AG04450 (cell line): Measurements from ENCODE around the gene RALGDS. TPM values are rescaled to one million over a fixed set of nuclear protein-coding genes. Genes with fewer than 3 reads are reported as not detected.
"Not testable (repeated sequence)": the region's sequence is repeated elsewhere in the genome, so short reads cannot be mapped to it uniquely, and the experiment has no call there.

Source experiments
- CTCF ChIA-PET: fragments of 300-600, 350-600 bp; formaldehyde crosslinking; extraction: SDS; loops from one replicate; lab custom pipeline; 2022; ENCODE audit warnings: antibody characterized with exemption, inconsistent platforms; lab: Charles Lee
- POLR2A ChIA-PET: fragments of 350-600 bp; formaldehyde crosslinking; extraction: SDS; loops from one replicate; lab custom pipeline; 2021; ENCODE audit warnings: antibody characterized with exemption, inconsistent platforms; lab: Yijun Ruan, JAX
- DNase-seq: peaks from one replicate; pipeline ENCODE4 v3.0.0-alpha.2; 2011; ENCODE audit warnings: low read depth, low spot score
- H3K27ac ChIP-seq: one replicate; pipeline ENCODE4 v1.5.1; 2012; ENCODE audit warnings: low read depth, low read length, control low read depth
- H3K27me3 ChIP-seq: one replicate; pipeline ENCODE4 v1.6.0; 2012; ENCODE audit warnings: low read length; ENCODE audit not compliant: control insufficient read depth, insufficient read depth
- H3K4me3 ChIP-seq: 2 replicates; pipeline ENCODE4 v1.5.1; 2011; ENCODE audit warnings: mild to moderate bottlenecking, low read depth, low read length, control low read depth
- H3K9me3 ChIP-seq: 2 replicates; pipeline ENCODE4 v1.5.1; 2012; ENCODE audit warnings: low read length; ENCODE audit not compliant: control insufficient read depth, insufficient read depth
- polyA plus RNA-seq: library from polyadenylated mRNA; depleted of rRNA; stranded (reverse); fragments of >200 nt; gene quantifications from 2 replicates; pipeline ENCODE4 v1.2.3, GENCODE V29; 2011
- TF ChIP-seq, protein P1 (sequence below): IDR thresholded peaks from 2 replicates; pipeline ENCODE4 v1.5.1; 2011; ENCODE audit warnings: low read depth, low read length, control low read depth, inconsistent platforms

Gene RALGDS
- polyA plus RNA-seq, 1 experiment, result 19.1 TPM

DNA sequence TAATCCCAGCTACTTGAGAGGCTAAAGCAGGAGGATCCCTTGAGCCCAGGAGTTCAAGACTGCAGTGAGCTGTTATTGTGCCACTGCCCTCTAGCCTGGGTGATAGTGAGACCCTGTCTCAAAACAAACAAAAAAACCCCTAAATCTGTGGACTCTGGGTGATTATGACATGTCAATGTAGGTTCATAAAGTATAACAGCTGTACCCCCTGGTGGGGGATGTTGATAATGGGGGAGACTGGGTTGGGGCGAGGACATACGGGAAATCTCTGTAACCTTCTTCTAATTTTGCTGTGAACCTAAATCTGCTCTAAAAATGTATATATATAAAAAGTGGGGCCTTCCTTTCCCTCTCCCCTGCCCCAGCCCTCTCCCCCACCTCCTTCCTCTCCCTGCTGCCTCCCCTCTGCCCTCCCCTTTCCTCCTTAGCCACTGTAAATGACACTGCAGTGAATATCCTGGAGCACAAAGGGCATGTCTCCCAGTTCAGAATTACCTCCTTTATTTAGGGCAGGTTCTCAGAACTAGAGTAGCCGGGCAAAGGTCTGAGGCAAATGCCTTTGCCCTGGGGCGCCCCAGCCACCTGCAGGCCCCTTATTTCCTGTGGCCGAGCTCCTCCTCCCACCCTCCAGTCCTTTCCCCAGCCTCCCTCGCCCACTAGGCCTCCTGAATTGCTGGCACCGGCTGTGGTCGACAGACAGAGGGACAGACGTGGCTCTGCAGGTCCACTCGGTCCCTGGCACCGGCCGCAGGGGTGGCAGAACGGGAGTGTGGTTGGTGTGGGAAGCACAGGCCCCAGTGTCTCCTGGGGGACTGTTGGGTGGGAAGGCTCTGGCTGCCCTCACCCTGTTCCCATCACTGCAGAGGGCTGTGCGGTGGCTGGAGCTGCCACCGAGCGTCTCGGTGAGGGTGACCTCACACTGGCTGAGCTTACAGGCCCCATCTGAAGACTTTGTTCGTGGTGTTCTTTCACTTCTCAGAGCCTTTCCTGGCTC lies 40.0 kb downstream of the RALGDS start:
- CTCF ChIA-PET, H3K9me3 ChIP-seq, DNase-seq, H3K4me3 ChIP-seq, H3K27ac ChIP-seq: not testable (repeated sequence)
- H3K27me3 ChIP-seq, result peaks cover 23% of the 10 kb centered on the region
- POLR2A ChIA-PET, result interaction anchor here (0.7 kb wide), 1 partner anchor 56 kb away, joined by 3 read pairs; no protein-coding TSS in a partner anchor

DNA sequence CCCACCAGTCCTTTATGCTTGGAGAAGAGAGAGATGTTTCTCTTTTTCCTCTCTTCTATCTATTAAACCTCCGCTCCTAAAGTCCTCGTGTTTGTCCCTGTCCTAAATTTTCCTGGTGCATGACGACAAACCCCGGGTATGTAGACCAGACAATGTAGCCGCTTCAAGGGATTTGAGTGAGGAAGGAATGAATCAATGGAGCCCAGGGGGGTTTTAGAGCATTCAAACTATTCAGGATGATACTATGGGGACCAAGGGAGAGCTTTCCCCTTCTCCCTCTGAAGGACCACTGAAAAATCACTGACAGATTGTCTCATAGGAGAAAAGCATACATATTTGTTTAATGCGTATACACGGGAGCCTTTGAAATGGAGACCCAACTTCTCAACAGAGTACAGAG lies 40.9 kb downstream of the RALGDS start:
- Histone ChIP-seq H3K9me3 (no peaks in the 10 kb centered on the region), H3K27me3 (peaks cover 23% of the 10 kb centered on the region), H3K4me3 (no peak overlapping the region), H3K27ac (no peak overlapping the region)
- TF ChIP-seq, protein P1, sequence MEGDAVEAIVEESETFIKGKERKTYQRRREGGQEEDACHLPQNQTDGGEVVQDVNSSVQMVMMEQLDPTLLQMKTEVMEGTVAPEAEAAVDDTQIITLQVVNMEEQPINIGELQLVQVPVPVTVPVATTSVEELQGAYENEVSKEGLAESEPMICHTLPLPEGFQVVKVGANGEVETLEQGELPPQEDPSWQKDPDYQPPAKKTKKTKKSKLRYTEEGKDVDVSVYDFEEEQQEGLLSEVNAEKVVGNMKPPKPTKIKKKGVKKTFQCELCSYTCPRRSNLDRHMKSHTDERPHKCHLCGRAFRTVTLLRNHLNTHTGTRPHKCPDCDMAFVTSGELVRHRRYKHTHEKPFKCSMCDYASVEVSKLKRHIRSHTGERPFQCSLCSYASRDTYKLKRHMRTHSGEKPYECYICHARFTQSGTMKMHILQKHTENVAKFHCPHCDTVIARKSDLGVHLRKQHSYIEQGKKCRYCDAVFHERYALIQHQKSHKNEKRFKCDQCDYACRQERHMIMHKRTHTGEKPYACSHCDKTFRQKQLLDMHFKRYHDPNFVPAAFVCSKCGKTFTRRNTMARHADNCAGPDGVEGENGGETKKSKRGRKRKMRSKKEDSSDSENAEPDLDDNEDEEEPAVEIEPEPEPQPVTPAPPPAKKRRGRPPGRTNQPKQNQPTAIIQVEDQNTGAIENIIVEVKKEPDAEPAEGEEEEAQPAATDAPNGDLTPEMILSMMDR, result no peak
- no peak for DNase-seq
- ChIA-PET POLR2A (no interaction called here), CTCF (interaction anchor here (1.3 kb wide), 1 partner anchor 22 kb away, joined by 5 read pairs; no protein-coding TSS in a partner anchor)

DNA sequence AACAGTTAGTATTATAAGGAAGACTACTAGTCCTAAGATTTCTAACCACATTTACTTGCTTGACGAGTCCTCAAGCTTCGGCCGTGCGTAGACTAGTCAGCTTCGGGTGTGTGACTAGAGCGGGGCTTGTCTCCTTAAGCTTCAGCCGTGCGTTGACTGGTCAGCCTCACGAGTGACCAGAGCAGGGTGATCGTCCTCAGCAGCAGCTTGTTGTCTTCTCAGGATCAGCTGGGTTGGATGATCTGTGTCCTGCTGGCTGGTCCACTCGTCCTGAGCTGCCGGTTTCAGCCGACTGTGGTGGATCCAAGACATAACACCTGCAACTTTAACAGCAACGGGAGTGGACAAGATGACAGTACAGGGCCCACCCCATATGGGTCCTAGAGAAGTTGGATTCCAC lies 42.6 kb downstream of the RALGDS start:
- no peak for DNase-seq
- ChIA-PET POLR2A (no interaction called here), CTCF (interaction anchor here (1.3 to 1.4 kb wide), 2 partner anchors 65 to 68 kb away, joined by 5 to 7 read pairs; no protein-coding TSS in a partner anchor)

DNA sequence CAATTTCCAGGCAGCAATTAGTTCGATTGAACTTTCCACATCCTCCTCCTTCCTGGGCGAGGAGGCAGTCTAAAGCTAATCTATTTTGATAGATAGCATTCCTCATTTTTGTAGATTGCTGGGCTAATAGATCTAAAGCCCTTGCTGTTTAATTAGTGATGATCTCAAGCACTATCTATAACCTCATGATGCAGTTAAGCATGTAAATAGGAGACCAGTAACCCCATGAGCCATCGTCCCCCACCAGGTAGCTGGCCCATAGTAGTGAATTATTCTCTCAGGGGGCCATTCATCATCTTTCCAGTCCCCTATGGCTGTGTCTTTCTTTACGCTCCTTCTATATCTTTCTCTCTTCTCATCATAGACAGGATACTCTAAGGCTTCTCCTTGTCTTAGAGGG lies 44.3 kb downstream of the RALGDS start:
- Histone ChIP-seq H3K9me3 (no peaks in the 10 kb centered on the region), H3K27me3 (peaks cover 23% of the 10 kb centered on the region), H3K4me3 (no peak overlapping the region), H3K27ac (no peak overlapping the region)
- TF ChIP-seq, protein P1, result no peak
- CTCF ChIA-PET, result interaction anchor here (1.3 to 3.2 kb wide), 3 partner anchors 26 to 67 kb away, joined by 4 to 15 read pairs (median 11); no protein-coding TSS in a partner anchor
- POLR2A ChIA-PET, result interaction anchor here (1.2 kb wide), 2 partner anchors 46 to 57 kb away, joined by 5 to 10 read pairs; partner anchors contain the start of gene GTF3C5
- no peak for DNase-seq

More for the DNA sequence above, 42.6 kb downstream of the RALGDS start:
- TF ChIP-seq, protein P1, result no peak
- Histone ChIP-seq H3K27ac (no peak overlapping the region), H3K27me3 (peaks cover 23% of the 10 kb centered on the region), H3K9me3 (no peaks in the 10 kb centered on the region), H3K4me3 (no peak overlapping the region)

DNA sequence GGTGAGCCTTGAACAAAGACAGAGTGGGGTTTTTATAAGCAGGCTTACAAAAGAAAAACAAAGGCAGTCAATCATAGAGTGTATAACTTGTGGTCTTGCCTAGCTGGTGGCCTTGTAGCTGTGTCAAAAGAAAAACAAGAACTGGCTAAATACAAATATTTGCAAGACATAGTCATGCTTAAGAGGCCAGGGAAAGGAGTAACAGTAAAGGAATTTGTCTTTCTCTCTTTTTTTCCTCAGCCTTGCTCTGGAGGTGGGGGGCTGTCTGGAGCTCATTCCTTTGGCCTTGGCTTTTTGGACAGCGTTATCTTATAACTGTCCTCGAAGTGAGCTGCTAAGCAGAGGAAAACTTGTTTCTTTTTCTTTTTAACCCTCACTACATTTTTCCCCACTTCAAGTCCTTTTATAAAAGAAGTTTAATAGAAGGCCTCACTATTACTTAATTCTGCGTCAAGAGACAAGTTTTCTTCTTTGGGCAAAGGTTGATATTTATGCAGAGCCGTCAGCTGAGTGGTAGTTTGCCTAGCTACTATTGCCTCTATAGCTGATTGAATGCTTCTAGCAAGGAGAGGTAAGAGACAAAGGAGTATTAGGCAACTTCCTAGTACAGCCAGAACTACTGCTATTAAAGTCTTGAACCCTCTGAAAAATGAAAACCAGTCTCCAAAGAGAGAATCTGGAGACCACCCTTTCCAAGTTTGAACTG lies 45.0 kb downstream of the RALGDS start:
- no peak overlapping the region for H3K27ac ChIP-seq
- POLR2A ChIA-PET, result interaction anchor here (0.6 to 1.2 kb wide), 3 partner anchors 45 to 131 kb away, joined by 3 to 10 read pairs (median 5); partner anchors contain the start of gene GTF3C5
- CTCF ChIA-PET, result interaction anchor here (2.4 to 3.2 kb wide), 2 partner anchors 27 to 68 kb away, joined by 11 to 15 read pairs; no protein-coding TSS in a partner anchor
- H3K27me3 ChIP-seq, result peaks cover 22% of the 10 kb centered on the region
- H3K9me3 ChIP-seq, result no peaks in the 10 kb centered on the region
- DNase-seq, result peak; percentile 53
- no peak overlapping the region for H3K4me3 ChIP-seq
- TF ChIP-seq, protein P1, result no peak
